Breast epithelium (tissue), 4 donors: ENCODE measurements around the gene CLDN25. TPM values are rescaled to one million over a fixed set of nuclear protein-coding genes. Genes with fewer than 3 reads are reported as not detected.
"Not testable (repeated sequence)": the region's sequence is repeated elsewhere in the genome, so short reads cannot be mapped to it uniquely, and the experiment has no call there.

Experiments
- DNase-seq, 2 donors: peaks; one replicate each; pipeline ENCODE4 v3.0.0-alpha.2; 2019; ENCODE audit warnings: low spot score in 2 of 2
- H3K27ac ChIP-seq, 2 donors: fragments of 200-600 bp; sonication (generic) in 1 of 2; one replicate each; pipeline ENCODE4 v1.5.1; 2016 to 2019; ENCODE audit warnings: mild to moderate bottlenecking in 1 of 2
- H3K27me3 ChIP-seq, 2 donors: fragments of 200-600 bp; sonication (generic) in 1 of 2; one replicate each; pipeline versions ENCODE4 v1.5.1 to v1.6.0; 2017 to 2019; ENCODE audit warnings: control low read depth in 1 of 2, mild to moderate bottlenecking in 1 of 2
- H3K36me3 ChIP-seq: fragments of 200-600 bp; one replicate; pipeline ENCODE4 v1.5.1; 2019
- H3K4me1 ChIP-seq, 2 donors: fragments of 200-600 bp; sonication (generic); one replicate each; pipeline ENCODE4 v1.5.1; 2016 to 2019; ENCODE audit warnings: control low read depth in 1 of 2
- H3K4me3 ChIP-seq, 3 donors: fragments of 200-600 bp; sonication (generic); 1 replicate in 2 of 3; 2 replicates in 1 of 3; pipeline ENCODE4 v1.5.1; 2016 to 2019; ENCODE audit warnings: mild to moderate bottlenecking in 3 of 3, moderate library complexity in 2 of 3
- H3K9me3 ChIP-seq, 2 donors: fragments of 200-600 bp; sonication (generic) in 1 of 2; one replicate each; pipeline ENCODE4 v1.5.1; 2016 to 2019; ENCODE audit warnings: control low read depth in 1 of 2
- POLR2A ChIP-seq: fragments of 450-650 bp; IDR thresholded peaks from one replicate; pipeline ENCODE4 v1.6.1; 2016; ENCODE audit warnings: antibody characterized with exemption, mild to moderate bottlenecking, moderate library complexity
- POLR2AphosphoS5 ChIP-seq, 3 donors: sonication (generic); formaldehyde crosslinking; IDR thresholded peaks; one replicate each; pipeline ENCODE4 v1.6.1; 2017; ENCODE audit warnings: antibody characterized with exemption in 3 of 3
- intact Hi-C: fragments of 100-400 bp; cut with DNase I; formaldehyde crosslinking; loops from one replicate; pipeline ENCODE4 v1.15.1; 2023; ENCODE audit warnings: low total_unique reads
- total RNA-seq, 3 donors: library from RNA; depleted of rRNA; stranded (reverse); fragments of >200 nt; gene quantifications; one replicate each; pipeline ENCODE4 v1.1.0, GENCODE V29; 2016
- TF ChIP-seq, protein P1 (sequence below), 3 donors: fragments of 450-650 bp; IDR thresholded peaks; one replicate each; pipeline ENCODE4 v1.5.1; 2016 to 2017; ENCODE audit warnings: antibody characterized with exemption in 3 of 3, mild to moderate bottlenecking in 3 of 3, moderate library complexity in 3 of 3

The CLDN25 gene
- total RNA-seq, 3 donors from 2014 or later: not detected

DNA sequence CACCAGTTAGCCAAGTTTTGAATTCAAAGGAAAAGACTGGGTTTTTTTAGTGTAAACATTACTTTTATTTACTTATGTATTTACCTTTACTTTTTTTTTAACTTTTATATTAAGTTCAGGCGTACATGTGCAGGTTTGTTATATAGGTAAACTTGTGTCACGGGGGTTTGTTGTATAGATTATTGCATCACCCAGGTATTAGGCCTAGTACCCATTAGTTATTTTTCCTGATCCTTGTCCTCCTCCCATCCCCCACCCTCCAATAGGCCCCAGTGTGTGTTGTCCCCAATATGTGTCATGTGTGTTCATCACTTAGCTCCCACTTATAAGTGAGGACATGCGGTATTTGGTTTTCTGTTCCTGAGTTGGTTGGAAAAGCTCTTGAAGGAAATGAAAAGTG, 26.7 kb upstream of the CLDN25 start:
- no peaks in the 10 kb centered on the region for H3K9me3 ChIP-seq
- H3K36me3 ChIP-seq: peaks cover 10% of the 10 kb centered on the region
- H3K4me1 ChIP-seq: no peaks in the 10 kb centered on the region
- no peak overlapping the region for H3K4me3 ChIP-seq
- no peak overlapping the region for H3K27ac ChIP-seq
- intact Hi-C loops: loop anchor here (10.0 kb wide), 2 partner anchors 438 to 712 kb away; partner anchors contain the start of gene TTC12
- no peak for DNase-seq
- TF ChIP-seq POLR2AphosphoS5 (IDR thresholded peaks at IDR 0.05): no peak
- TF ChIP-seq, protein P1, sequence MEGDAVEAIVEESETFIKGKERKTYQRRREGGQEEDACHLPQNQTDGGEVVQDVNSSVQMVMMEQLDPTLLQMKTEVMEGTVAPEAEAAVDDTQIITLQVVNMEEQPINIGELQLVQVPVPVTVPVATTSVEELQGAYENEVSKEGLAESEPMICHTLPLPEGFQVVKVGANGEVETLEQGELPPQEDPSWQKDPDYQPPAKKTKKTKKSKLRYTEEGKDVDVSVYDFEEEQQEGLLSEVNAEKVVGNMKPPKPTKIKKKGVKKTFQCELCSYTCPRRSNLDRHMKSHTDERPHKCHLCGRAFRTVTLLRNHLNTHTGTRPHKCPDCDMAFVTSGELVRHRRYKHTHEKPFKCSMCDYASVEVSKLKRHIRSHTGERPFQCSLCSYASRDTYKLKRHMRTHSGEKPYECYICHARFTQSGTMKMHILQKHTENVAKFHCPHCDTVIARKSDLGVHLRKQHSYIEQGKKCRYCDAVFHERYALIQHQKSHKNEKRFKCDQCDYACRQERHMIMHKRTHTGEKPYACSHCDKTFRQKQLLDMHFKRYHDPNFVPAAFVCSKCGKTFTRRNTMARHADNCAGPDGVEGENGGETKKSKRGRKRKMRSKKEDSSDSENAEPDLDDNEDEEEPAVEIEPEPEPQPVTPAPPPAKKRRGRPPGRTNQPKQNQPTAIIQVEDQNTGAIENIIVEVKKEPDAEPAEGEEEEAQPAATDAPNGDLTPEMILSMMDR (IDR thresholded peaks at IDR 0.05): no peak
- no peak for TF ChIP-seq POLR2A
- H3K27me3 ChIP-seq: no peaks in the 10 kb centered on the region

DNA sequence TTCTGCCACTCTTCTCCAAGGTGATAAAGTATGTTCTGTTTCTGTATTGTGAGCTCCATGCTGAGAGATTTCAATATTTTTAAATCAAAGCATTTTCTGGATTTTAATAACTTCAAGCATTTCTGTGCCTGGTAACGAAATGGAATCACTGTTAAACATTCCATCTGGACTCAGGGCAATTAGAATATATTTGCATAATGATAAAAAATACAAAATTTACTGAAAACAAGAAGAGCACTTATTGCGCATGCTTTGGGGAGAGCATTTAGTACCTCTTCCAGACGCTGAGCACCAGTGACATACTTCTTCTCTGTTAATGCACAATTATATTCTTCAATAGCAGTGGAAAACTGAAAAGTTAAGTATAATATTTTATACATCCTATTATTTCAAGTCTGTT, 19.4 kb upstream of the CLDN25 start:
- Histone ChIP-seq H3K9me3 (no peaks in the 10 kb centered on the region), H3K36me3 (no peaks in the 10 kb centered on the region), H3K4me3 (no peak overlapping the region), H3K27me3 (no peaks in the 10 kb centered on the region), H3K4me1 (no peaks in the 10 kb centered on the region), H3K27ac (no peak overlapping the region)
- DNase-seq: no peak
- intact Hi-C loops: no loop called here
- TF ChIP-seq, protein P1 (IDR thresholded peaks at IDR 0.05): no peak
- TF ChIP-seq POLR2AphosphoS5 (IDR thresholded peaks at IDR 0.05) (no peak), POLR2A (no peak)

DNA sequence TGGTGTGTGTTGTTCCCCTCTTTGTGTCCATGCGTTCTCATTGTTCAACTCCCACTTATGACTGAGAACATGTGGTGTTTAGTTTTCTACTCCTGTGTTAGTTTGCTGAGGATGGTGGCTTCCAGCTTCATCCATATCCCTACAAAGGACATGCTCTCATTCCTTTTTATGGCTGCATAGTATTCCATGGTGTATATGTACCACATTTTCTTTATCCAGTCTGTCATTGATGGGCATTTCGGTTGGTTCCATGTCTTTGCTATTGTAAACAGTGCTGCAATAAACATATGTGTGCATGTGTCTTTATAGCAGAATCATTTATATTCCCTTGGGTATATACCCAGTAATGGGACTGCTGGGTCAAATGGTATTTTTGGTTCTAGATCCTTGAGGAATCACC, 16.6 kb upstream of the CLDN25 start:
- H3K9me3 ChIP-seq, intact Hi-C loops, H3K36me3 ChIP-seq, H3K4me1 ChIP-seq, H3K27ac ChIP-seq, H3K27me3 ChIP-seq, DNase-seq, H3K4me3 ChIP-seq: not testable (repeated sequence)

DNA sequence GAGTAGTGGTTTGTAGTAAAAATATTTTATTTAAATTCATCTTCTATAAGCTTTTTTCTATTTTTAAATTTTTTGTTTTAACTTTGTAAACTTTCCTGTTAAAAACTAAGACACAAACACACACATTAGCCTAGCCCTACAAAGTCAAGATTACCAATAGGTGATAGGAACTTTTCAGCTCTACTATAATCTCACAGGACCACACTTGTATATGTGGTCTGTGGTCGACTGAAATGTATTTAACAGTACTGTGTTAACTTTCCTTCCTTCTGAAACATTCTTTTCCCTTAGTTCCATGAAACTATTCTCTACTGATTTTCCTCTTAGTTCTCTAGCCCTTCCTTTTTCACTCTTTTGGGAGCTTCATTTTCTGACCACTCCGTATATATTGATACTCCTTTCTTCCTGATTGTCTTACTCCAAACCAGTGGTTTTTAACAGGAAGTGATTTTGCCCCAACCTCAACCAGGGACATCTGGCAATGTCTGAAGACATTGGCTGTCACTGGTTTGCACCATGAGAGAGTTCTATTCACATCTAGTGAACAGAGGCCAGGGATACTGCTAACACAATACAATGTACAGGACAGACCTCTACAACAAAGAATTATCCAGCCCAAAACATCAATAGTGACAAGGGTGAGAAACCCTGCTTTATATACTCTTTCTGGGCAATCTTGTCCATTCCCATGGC, 14.9 kb upstream of the CLDN25 start:
- Histone ChIP-seq H3K27me3 (no peaks in the 10 kb centered on the region), H3K4me1 (no peaks in the 10 kb centered on the region), H3K4me3 (no peak overlapping the region), H3K36me3 (no peaks in the 10 kb centered on the region), H3K27ac (no peak overlapping the region), H3K9me3 (no peaks in the 10 kb centered on the region)
- intact Hi-C loops: no loop called here
- no peak for TF ChIP-seq POLR2AphosphoS5 (IDR thresholded peaks at IDR 0.05)
- TF ChIP-seq, protein P1 (IDR thresholded peaks at IDR 0.05): no peak
- no peak for DNase-seq

DNA sequence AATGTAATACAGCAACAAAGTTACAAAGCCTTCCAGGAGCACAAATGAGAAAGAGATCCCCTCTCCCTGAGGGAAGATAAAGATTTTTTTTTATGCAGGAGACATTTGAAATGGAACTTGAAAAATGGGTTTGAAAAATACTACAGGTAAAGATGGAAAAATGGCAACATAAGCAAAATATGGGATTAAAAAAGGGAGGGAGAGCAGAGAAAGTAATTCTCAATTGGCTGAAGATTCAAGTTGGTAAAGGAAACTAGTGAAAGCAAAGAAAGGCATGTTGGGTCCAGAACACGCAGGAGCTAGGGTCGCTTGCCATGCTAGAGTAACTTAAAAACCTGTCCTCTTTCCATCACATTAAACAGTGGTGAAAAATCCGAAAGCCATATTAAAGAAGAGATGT, 7.6 kb upstream of the CLDN25 start:
- Histone ChIP-seq H3K36me3 (no peaks in the 10 kb centered on the region), H3K9me3 (no peaks in the 10 kb centered on the region), H3K4me1 (no peaks in the 10 kb centered on the region), H3K27ac (no peak overlapping the region), H3K4me3 (peak overlapping the region in 2 of 3 donors; percentile 78 to 86), H3K27me3 (no peaks in the 10 kb centered on the region)
- TF ChIP-seq POLR2AphosphoS5 (IDR thresholded peaks at IDR 0.05) (no peak), POLR2A (no peak)
- TF ChIP-seq, protein P1 (IDR thresholded peaks at IDR 0.05): no peak
- DNase-seq: no peak
- intact Hi-C loops: no loop called here

DNA sequence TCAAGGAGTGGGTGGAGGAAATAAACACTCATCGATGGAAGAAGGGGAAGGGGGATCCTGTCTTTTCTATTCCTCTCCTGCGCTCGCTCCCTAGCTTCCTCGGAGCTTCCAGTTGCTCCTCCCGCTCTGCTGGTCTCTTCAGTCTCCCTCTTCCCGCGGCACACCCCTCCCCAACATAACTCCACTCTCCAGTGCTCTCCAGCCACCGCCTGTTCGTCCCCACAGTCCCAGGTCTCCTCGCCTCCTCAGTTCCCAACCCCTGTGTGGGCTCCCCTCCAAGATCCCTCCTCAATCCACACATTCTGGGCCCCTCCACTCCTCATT, 6.5 kb upstream of the CLDN25 start:
- H3K27me3 ChIP-seq: no peaks in the 10 kb centered on the region
- no peaks in the 10 kb centered on the region for H3K36me3 ChIP-seq
- peak in 1 of 2 donors; percentile 28 for DNase-seq
- intact Hi-C loops: no loop called here
- peak overlapping the region; percentile 76 to 86 (median 78) for H3K4me3 ChIP-seq
- H3K27ac ChIP-seq: peak overlapping the region; percentile 79 to 87
- no peaks in the 10 kb centered on the region for H3K9me3 ChIP-seq
- TF ChIP-seq POLR2A (no peak), POLR2AphosphoS5 (IDR thresholded peaks at IDR 0.05) (no peak)
- TF ChIP-seq, protein P1 (IDR thresholded peaks at IDR 0.05): no peak
- H3K4me1 ChIP-seq: no peaks in the 10 kb centered on the region
